ENCODE measurements around the gene CREM.
A peak's percentile ranks its signal among the peaks of the same experiment; 100 is the strongest.

The CREM gene

GRCh38 chr10:35219292-35219691, 92.6 kb downstream of the CREM start:
- DNase-seq (ENCODE audit: low read depth in 2 of 2): peak in 1 of 2 donors; percentile 11

DNA sequence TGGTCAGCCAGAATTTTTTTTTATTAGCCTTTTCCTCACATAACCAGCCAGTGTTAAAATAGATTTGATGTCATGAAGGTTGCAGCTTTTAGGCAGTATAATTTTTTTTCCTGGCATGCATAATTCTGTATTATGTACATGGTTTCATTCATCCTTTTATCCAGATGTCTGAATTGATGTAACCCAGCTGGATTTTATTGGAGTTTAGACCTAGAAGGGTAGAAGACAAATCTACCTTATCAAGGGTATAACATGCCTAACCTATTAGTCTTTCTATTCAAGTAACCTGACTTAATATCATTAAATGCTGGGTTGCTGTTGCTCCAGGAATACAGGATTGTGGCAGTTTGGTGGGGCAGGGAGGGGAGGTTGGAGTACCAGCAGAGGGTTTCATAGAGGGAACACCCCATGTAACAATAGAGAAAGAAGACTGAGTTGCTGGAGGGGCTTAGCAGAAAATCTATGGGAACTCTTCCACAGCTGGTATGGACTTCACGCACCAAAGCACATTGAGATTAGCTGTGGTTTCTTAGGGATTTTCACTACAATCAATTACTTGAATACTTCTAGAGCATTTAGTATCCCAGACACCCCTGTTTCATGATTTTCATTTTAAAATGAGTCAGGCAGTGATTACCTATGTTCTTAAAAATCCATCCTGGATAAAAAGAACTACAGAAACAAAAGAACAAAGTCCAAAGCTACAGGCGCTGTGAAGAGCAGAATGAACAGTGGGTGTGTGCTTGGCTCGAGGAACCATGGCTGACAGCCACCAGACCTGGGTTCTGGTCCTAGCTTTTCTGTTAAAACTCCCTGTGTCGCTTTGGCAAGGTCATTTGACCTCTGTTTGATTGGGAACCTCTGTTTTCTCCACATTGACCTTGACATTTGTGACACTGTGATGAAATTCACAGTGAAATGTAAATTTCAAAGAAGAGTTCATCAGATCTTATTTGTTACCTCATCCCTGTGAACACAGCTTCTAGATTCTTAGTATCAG, 93.5 kb downstream of the CREM start:
- DNase-seq (ENCODE audit: low read depth in 2 of 2): no peak

GRCh38 chr10:35223016-35223415, 96.4 kb downstream of the CREM start:
- no peak for DNase-seq (ENCODE audit: low read depth in 2 of 2)

DNA sequence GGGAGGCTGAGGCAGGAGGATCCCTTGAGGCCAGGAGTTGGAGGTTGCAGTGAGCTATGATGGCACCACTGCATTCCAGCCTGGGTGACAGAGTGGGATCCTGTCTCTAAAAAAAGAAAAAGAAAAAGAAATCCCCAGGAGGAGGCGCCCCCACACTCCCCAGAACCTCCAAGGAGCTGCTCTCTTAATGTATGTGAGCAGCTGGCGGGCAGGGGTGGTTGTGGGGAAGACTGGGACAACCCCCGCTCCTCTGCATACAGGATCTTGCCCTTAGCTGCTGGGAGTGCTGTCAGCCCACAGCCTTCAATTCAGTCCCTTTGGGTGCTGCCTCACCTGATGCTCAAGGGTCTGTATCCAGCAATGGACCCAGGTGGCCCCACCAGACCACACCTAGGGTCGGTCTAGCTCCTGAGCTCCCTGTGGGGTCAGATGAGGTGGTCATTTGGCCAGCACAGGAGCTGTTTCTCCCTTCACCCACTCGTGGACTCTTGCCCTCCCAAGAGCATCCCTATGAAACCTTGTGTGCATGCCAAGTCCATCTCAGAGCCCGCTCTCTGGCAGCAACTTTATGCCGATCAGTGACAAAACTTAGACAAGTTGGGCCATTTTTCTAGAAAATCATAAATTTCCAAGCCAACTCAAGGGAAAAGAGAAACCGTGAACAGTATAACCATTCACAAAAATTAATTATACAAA, 97.5 kb downstream of the CREM start:
- no peak for DNase-seq (ENCODE audit: low read depth in 2 of 2)

- no peak for DNase-seq (ENCODE audit: low read depth in 2 of 2)
Observed at GRCh38 chr10:35225204-35225603, 98.6 kb downstream of the CREM start.

- DNase-seq (ENCODE audit: low read depth in 2 of 2): no peak
Observed at GRCh38 chr10:35226507-35226906, 99.9 kb downstream of the CREM start.

DNA sequence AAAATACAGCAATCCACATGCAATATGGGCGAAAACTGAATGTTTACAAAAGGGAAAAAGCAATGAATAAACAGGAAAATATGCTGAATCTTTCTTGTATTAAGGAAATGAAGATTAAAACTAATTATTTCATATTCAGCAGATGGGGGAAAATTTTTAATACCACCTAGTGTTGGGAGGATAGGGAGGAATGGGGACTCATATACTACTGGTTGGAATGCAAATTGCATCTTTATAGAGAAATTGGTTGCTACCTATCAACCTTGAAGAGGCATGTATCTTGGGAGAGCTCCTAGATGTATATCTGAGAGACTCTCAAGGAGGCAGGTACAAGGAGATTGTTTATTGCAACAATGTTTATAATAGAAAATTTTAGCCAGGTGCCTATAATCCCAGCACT, 101.4 kb downstream of the CREM start:
- DNase-seq (ENCODE audit: low read depth in 2 of 2): no peak

DNA sequence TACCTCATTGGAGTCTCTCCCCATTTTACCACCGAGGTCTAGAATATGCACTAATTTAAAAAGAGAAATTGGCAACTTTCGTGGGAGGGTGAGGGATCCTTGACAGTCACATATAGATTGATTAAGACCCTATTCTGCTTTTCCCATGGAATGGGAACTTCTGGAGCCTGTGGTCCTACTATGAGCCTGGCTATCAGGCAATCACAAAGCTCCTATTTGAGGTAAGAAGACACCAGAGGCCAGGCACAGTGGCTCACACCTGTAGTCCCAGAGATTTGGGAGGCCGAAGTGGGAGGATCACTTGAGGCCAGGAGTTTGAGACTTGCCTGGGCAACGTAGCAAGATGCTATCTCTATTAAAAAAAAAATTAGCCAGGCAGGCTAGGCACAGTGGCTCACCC, 105.0 kb downstream of the CREM start:
- DNase-seq (ENCODE audit: low read depth in 2 of 2): no peak

DNA sequence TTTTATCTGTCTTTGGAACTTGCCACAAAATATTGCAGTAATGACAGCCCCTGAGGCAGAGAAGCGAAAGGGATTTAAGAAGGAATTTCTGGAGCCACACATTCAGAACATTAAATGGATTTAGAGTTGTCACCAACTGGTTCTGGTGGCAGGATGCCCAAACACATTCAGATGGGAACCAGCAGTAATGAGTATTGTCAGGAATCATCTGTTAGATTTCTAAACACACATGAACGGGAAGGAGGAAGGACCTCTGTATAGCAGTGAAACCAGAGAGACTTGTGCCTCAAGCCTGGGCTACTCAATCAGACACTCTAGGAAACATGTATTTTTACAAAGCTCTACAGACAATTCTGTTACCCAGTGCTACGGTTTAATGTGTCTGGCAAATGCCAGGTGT, 105.9 kb downstream of the CREM start:
- no peak for DNase-seq (ENCODE audit: low read depth in 2 of 2)

- DNase-seq (ENCODE audit: low read depth in 2 of 2): no peak
Observed at GRCh38 chr10:35234073-35234472, 107.4 kb downstream of the CREM start.

GRCh38 chr10:35236739-35237138, 110.1 kb downstream of the CREM start:
- no peak for DNase-seq (ENCODE audit: low read depth in 2 of 2)

GRCh38 chr10:35237766-35238512, 111.3 kb downstream of the CREM start:
- no peak for DNase-seq (ENCODE audit: low read depth in 2 of 2)

DNA sequence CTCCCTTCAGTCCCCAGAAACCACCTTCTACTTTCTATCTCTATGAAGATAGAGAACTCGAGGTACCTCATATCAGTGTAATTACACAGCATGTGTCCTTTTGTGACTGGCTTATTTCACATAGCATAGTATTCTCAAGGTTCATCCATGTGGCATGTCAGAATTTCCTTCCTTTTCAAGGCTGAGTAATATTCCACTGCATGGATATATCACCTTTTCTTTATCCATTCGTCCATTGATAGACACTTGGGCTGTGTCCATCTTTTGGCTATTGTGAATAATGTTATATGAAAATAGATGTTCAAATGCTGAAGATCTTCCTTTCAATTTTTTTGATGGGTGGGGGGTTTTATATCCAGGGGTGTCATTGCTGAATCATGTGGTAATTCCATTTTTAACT, 117.9 kb downstream of the CREM start:
- DNase-seq (ENCODE audit: low read depth in 2 of 2): no peak

DNA sequence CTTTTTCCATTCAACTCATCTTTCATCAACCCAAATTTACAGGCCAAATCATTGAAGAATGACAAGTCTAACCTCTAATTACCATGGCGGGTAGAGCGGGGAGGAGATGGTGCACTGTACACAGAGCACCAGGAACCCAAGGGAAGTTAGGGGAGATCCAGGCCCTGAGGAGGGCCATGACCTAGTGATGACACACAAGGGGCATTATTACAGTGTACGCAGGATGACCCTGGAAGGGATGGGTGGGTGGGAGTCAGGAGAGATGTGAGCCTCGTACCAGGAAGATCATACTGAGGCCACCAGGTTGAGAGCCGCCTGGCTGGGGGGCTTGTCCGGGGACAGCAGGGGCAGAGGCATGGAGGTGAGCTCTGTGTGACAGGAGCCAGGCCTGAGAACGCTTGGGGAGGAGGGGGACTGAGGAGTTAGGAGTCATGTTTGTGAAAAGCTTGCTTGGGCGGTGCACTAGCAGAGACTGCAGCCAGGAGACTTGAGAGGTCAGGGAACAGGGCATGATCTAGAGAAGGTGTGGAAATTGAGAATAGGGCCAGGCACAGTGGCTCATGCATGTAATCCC, 120.2 kb downstream of the CREM start:
- DNase-seq (ENCODE audit: low read depth in 2 of 2): no peak

DNA sequence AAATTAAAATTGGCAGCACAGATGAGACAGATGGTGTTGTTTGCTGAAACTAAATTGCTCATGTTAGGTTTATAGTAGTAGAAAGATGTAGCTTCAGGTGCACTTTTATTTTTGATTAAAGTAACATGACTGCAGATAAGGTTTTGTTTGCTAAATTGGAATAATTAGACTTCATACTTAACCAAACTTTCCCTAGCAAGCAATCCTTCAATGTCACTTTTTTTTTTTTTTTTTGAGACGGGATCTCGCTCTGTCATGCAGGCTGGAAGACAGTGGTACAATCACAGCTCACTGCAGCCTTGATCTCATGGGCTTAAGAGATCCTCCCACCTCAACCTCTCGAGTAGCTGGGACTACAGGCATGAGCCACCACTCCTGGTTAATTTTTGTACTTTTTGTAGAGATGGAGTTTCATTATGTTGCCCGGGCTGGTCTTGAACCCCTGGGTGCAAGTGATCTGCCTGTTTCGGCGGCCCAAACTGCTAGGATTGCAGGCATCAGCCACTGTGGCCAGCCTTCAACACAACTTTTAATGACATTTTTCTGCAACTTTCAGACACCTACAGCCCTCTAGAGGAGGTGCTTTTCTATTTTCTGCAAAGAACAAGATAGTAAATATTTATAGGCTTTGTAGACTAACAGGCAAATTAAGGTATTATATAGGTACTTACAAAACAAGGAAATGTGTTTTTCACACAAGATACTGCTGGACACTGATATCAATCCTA, 124.9 kb downstream of the CREM start:
- no peak for DNase-seq (ENCODE audit: low read depth in 2 of 2)

- no peak for DNase-seq (ENCODE audit: low read depth in 2 of 2)
Observed at GRCh38 chr10:35257057-35257983, 130.7 kb downstream of the CREM start.

DNA sequence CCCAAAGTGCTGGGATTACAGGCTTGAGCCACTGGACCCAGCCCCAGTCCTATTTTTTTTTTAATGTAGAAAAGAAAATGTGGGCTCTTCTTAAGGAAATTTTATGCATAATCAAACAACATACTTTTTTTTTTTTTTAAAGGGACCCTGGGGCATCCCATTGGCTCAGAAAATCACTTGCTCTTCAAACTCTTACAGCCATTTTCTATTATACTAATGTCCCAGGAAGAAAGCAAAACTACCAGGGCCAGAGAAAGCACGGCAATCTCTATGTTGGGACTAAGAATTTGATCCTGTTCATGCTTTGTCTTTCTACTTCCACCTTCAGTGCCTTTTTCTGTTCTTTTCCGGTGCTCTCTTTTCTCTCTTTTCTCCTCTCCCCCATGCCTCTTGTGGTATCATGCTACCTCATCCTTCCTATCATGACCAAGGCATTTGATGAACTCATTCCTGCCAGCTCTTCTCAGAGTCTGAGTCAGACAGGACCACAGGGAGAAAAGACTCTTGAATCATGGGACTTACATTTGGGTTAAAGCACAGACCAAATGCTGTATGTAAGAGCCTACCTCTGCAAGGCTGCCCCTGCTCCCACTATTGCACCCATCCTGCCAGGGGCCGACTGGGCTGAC, 133.2 kb downstream of the CREM start:
- DNase-seq (ENCODE audit: low read depth in 2 of 2): no peak

DNA sequence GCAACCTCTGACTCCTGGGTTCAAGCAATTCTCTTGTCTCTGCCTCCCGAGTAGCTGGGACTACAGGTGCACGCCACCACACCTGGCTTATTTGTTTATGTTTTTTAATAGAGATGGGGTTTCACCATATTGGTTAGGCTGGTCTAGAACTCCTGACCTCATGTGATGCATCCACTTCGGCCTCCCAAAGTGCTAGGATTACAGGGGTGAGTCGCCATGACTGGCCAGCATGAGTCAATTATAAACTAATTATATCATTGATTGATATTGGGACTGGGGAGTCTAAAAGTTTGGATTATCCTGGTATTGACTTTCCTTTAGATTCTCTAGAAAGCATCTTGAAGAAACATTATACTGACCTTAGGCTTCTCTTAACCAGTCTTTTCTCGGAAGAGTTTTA, 135.8 kb downstream of the CREM start:
- no peak for DNase-seq (ENCODE audit: low read depth in 2 of 2)
